ENCODE measurements around the gene RIMS4.

GRCh38 chr20:44851545-44851944, 41.2 kb upstream of the RIMS4 start:
- TF ChIP-seq POLR2A (IDR thresholded peaks at IDR 0.05; ENCODE audit: control extremely low read depth in 1 of 2, low read depth in 2 of 2, low read length in 2 of 2) (no peak), CTCF (IDR thresholded peaks at IDR 0.05; ENCODE audit: control extremely low read depth in 1 of 3, insufficient read depth in 1 of 3, low read depth in 1 of 3, low read length in 3 of 3) (no peak), SP1 (IDR thresholded peaks at IDR 0.05; ENCODE audit: low read depth, low read length) (no peak), CEBPB (IDR thresholded peaks at IDR 0.05; ENCODE audit: low read depth, low read length) (no peak), HDAC6 (IDR thresholded peaks at IDR 0.05; ENCODE audit: low read depth, low read length) (no peak), RAD21 (IDR thresholded peaks at IDR 0.05 in 1 of 2, conservative IDR thresholded peaks at IDR 0.05 in 1 of 2; ENCODE audit: low read depth in 2 of 2, low read length in 2 of 2) (no peak)

Data from H1 (cell line).